Skeletal muscle cell (primary cell): ENCODE results near the gene FAP.

ENCODE experiments used
- DNase-seq: peaks from one replicate; pipeline ENCODE4 v3.0.0-alpha.2; 2010; ENCODE audit warnings: low read depth
- H3K4me3 ChIP-seq: 2 replicates; pipeline ENCODE4 v1.5.1; 2011; ENCODE audit warnings: low read depth, mild to moderate bottlenecking, control low read depth, low read length, moderate library complexity

The FAP gene

DNA sequence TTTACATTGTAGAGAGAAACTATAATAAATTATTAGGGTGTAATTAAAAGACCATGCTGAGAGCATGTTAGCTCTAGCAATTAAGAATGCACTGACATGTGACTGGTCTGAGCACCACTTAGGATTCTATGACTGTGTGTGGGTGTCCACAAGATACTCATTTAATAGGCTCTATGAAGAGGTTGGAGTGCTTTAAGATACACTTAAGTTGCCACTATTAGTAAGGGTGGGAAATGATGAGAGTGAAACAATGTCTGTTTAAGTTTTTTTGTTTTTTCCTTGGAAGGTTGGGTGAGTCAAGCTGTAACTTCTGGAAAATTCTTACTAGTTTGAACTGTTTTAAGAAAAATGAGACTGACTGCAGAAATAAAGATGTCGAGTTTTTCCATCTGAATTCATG is 1.8 kb upstream of the FAP start:
- H3K4me3 ChIP-seq: no peak overlapping the region
- no peak for DNase-seq

DNA sequence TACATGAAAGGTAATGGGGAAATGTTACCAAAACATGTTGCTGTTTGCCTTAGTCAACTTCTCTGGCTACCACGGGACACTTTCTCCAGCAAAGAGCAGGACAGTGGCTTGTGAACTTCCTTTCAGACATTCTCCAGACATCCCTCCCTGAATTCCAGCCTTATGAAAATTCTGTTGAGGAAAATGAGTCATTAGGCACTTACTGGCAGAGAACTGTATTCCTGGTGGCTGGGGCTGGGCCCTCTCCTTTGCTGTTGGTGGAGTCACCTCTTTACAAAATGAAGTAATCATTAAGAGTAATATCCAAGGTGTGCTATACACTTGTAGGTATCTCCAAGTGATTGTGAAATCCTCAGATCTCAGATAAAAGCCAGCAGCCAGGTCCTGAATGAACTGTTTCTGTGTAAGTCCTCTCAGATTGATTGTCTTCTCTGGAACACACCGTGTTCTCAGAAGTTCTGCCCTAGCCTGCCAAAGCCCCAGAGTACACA is 1.3 kb upstream of the FAP start:
- no peak overlapping the region for H3K4me3 ChIP-seq
- peak; percentile 79 for DNase-seq

DNA sequence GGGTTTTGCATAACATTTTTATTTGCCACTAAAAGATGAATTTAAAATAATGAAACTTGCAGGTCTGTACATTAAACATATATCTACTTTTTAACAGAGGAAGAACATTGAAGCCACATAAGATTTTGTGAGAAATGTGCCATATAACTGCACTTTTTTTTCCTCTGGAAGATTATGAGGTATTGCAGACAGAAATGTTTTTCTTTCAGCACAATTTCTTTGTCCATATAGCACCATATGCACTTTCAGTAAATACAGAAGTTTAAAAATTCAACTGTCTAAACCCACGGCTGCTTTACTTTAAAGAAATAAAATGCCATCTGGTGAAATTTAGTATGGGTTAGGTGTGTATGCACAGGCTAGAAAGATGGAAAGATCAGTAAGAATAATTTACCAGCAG is 470 bp upstream of the FAP start:
- H3K4me3 ChIP-seq: peak overlapping the region; percentile 46
- DNase-seq: no peak

GRCh38 chr2:162242586-162243280 is 512 bp downstream of the FAP start:
- peak overlapping the region; percentile 46 for H3K4me3 ChIP-seq
- peak; percentile 77 for DNase-seq

DNA sequence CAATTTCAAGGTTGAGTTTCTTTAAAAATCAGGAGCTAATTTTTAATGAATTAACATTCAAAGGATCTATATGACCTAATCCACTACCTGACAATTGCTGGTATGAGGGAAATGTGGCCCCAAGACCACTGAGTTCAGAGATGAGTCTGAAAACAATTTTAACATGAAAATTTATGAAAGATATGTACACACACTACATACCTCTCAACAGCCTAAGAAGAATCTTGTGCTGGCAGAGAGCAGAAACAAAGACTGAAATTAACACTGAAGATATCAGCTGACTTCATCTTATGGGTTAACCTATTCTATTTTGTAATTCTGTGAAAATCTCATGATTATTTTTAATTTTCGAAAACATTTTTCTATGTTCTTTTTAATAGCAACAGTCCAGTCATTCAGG is 1.7 kb downstream of the FAP start:
- peak overlapping the region; percentile 46 for H3K4me3 ChIP-seq
- no peak for DNase-seq

- no peak overlapping the region for H3K4me3 ChIP-seq
- DNase-seq: no peak
These were observed 8.4 kb downstream of the FAP start for GRCh38 chr2:162234620-162235462.

DNA sequence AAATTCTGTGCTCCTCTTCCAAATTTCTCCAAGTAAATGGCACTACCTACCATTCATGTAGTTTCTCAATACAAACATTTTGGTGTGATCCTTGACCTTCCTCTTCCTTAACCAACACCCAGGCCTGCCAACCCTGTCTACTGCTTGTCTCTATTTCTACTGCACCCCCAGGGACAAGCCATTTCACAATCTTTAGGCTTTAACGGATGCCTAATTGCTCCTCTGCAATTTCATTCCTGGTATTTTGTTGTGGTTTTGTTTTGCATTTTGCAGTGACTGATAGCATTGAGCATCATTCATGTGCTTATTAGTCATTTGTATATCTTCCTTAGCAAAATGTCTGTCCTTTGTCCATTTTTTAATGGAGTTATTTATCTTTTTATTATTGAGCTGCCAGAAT is 10.0 kb downstream of the FAP start:
- no peak overlapping the region for H3K4me3 ChIP-seq
- DNase-seq: peak; percentile 66

GRCh38 chr2:162232671-162233070 is 10.6 kb downstream of the FAP start:
- DNase-seq: no peak
- no peak overlapping the region for H3K4me3 ChIP-seq

DNA sequence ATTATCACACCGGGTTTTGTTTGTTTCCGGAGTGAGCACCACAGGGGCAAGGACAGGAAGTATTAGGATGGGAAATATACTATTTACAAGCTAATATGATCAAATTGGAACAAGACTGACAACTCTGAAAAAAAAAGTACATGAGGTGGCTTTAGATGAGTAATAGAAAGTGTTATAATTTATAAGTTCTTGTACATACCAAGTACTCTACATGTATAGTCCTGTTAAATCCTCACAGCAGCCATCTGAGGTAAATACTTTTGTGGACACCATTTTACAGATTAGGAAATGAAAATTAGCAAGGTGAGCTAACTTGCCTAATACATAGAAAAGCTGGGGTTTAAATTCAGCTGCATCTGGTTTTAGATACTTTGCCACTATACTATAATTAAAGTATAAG is 11.2 kb downstream of the FAP start:
- no peak overlapping the region for H3K4me3 ChIP-seq
- DNase-seq: no peak

DNA sequence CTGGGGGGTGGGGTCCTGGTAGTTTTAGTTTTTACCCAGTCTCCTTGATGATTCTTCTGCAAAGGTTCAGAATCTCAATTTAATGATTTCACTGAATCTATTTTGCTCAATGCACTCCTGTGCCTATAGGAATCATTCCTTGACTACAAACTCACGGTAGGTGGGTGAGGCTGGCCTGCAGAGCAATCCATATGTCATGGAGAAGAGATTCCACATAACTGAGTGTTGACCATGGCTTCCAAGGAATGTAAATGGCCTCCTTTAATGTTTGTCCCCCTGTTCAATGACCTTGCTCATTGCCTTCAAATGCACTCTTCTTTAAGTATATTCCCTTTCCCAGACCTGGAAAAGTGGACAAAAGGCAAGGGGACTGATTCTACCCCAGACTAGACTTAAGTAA is 12.5 kb downstream of the FAP start:
- no peak overlapping the region for H3K4me3 ChIP-seq
- no peak for DNase-seq

GRCh38 chr2:162226836-162227235 is 16.4 kb downstream of the FAP start:
- DNase-seq: no peak
- H3K4me3 ChIP-seq: no peak overlapping the region

DNA sequence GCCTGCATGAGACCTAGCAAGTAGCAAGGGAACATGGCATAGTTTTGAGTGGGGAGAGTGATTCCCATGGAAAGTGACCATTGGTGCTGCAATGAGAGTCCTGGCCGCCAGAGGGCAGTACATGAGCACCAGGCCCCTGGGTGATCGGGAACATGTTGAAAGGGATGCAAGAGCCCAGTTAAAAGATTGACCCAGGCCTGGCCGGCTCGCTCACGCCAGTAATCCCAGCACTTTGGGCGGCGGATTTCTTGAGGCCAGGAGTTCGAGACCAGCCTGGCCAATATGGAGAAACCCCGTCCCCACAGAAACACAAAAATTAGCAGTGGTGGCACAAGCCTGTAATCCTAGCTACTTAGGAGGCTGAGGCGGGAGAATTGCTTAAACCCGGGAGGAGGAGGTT is 22.2 kb downstream of the FAP start:
- H3K4me3 ChIP-seq: no peak overlapping the region
- no peak for DNase-seq

DNA sequence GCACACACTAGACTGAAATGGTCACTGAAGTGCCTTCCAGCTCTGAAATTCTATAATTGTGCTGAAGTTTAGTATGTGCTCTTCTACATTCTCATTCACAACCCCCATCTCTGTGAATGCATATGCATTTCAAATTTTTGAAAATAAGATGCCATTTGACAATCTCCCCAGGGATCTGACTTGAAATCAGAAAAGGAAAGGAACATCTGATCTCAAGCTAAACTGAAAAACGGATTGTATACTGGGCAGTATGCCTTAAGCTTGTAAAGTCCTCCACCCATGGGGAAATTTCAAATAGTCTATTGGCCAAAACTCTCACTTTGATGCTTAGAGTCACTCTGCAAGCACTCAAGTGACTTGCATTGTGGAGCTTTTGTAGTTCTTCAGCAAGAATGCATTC is 22.9 kb downstream of the FAP start:
- H3K4me3 ChIP-seq: no peak overlapping the region
- DNase-seq: no peak

- DNase-seq: no peak
These were observed 23.8 kb downstream of the FAP start for GRCh38 chr2:162219426-162219825.

DNA sequence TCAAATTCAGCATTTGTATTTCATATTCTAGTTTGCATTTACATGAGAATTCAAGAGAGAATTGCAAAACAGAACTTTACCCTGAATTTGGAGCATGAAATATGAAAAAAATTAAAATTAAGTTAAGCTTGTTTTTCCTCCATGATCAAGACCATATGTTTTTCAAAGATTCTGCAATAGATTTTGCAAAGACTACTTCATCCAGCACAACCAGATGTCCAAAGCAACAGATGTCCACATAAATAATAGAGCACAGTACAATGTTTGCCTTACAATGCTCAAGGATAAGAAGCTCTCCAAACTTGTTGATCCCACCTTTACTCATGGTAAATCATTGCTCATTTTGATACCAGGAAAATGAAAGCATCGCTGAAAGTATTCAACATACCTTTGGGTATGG is 25.6 kb downstream of the FAP start:
- no peak for DNase-seq
- H3K4me3 ChIP-seq: no peak overlapping the region

More at GRCh38 chr2:162219426-162219825, 23.8 kb downstream of the FAP start:
- no peak overlapping the region for H3K4me3 ChIP-seq

DNA sequence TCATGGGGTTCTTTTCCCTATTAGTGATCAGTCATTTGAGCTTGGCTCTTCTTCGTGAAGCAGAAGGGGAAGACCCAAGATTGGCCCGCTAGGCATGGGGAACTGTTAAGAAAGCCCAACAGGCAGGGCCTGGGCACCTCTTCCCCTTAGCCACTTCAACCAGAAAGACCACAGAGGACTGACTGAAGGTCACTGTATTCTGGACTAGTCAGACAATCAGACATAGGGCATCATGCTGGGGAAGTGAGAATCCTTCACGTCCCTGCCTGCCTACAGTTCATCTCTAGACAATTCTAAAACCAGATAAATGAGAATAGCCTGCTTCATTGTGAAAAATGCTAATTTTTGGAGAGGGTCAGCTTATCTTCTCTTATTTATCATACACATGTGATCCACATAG is 28.1 kb downstream of the FAP start:
- no peak overlapping the region for H3K4me3 ChIP-seq
- no peak for DNase-seq

DNA sequence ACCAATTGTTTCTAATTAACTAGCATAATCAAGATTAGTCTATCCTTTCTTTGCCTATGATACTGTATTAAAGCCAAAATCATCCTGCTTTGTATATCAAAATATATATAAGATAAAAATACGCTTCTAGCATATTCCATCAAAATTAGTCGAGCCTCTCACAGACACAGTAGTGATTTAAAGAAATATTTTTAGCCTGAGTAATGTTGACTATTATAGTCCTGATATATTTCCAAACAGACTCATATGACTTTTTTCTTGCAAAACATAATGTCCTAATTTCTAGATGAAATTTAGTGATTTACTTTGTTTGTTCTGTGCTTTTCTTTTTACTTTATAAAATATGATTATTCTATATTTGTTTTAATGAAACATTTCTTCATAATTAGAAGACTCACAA is 30.9 kb downstream of the FAP start:
- DNase-seq: no peak
- H3K4me3 ChIP-seq: no peak overlapping the region

GRCh38 chr2:162211732-162212131 is 31.5 kb downstream of the FAP start:
- no peak overlapping the region for H3K4me3 ChIP-seq
- no peak for DNase-seq

DNA sequence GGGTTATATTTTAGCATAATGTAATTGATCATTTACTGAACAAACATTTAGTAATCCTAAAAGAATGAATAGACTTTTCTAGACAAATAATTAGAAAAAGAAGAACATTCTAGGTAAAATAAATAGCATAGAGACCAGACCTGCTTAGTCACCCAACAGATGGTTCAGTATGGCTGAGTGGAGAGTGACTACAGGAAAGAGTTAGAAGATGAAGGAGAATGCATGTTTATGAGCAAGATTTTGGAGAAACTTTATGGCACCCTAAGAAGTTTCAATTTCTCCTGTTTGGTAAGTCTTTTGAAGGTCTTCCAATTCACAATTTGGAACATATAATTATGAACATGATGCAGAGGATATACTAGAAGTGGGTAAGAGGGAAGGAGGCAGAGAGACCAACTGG is 32.9 kb downstream of the FAP start:
- DNase-seq: no peak
- H3K4me3 ChIP-seq: no peak overlapping the region

- no peak overlapping the region for H3K4me3 ChIP-seq
- DNase-seq: no peak
These were observed 41.0 kb downstream of the FAP start for GRCh38 chr2:162202203-162202602.

- no peak for DNase-seq
- no peak overlapping the region for H3K4me3 ChIP-seq
These were observed 42.6 kb downstream of the FAP start for GRCh38 chr2:162200636-162201035.
